GM21825 (cell line): ENCODE results near the gene CRISPLD2.

Experiments used
- ATAC-seq: cut with Tn5 transposase; IDR thresholded peaks from one replicate; pipeline ENCODE4 v1.9.1; 2021; ENCODE audit warnings: mild to moderate bottlenecking, moderate library complexity; ENCODE audit not compliant: unreplicated experiment

Gene CRISPLD2

DNA sequence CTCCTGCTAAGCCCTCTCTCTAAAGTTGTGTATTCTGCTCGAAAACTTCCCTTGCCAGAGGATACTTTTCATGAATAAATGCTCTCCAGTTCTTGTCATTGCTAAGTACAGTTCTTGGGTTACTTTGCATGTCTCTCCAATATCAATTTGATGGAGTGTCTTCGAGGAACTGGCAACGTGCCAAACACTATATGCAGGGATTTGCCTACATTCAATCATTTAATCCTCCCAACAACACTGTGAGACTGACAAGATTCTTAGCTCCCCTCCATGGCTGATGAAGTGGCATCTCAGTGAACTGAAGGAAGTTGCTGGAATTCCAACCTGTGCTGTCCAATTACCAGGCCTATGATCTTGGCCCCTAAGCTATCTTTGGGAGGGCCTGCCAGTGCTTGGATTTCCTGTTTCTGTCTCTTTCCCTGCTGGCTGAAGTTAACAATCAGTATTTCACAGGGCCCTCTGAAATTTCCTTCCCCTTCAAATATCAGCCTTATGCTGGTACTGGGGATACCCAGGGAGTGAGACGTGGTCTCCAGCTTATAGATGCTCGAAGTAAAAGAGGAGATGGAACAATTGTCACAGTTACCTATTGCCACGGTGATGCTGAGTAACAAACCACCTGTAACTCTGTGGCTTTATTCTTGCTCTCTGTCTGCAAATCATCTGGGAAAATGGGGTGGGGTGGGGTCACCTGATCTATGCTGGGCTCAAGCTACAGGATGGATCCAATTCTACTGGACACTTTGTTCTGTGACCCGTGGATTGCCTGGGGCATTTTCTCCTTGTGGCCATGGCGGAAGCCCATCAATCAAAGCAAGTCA is 19.4 kb upstream of the CRISPLD2 start:
- ATAC-seq = no peak

DNA sequence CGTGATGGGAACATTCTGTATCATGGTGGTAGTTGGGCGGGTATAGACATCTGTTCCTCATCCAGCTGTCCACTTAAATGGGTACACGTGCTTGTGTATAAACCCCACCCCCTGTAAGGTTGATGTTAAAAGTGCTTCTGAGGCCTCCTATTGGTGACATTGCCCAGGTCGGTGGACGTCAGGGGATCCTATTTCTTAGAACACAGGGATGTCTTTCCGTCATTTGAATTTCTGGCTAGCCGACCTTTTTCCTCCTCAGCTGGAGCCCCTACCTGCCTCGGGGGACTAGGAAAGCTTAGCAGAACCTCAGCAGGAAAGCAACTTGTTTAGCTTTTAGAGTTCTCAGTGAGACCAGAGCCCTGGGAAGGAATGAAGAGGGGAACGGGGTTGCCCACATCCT is 16.6 kb upstream of the CRISPLD2 start:
- ATAC-seq = no peak

DNA sequence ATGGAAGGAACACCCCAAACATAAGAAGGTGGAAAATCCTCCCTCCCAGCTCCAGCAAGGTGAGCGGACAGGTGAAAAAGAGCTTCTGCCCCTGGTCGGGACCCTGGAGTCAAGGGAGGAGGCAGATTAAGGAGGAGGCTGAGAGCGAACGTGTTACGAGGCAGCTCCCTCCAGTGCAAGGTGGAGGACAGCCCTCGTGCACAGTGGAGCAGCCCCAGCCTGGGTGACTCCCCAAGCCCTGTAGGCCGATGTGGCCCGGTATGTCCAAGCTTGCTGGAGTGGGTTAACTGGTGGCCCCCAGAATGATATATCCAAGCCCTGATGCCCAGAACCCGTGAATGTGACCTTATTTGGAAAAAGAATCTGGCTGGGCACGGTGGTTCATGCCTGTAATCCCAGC is 15.5 kb upstream of the CRISPLD2 start:
- ATAC-seq = no peak

DNA sequence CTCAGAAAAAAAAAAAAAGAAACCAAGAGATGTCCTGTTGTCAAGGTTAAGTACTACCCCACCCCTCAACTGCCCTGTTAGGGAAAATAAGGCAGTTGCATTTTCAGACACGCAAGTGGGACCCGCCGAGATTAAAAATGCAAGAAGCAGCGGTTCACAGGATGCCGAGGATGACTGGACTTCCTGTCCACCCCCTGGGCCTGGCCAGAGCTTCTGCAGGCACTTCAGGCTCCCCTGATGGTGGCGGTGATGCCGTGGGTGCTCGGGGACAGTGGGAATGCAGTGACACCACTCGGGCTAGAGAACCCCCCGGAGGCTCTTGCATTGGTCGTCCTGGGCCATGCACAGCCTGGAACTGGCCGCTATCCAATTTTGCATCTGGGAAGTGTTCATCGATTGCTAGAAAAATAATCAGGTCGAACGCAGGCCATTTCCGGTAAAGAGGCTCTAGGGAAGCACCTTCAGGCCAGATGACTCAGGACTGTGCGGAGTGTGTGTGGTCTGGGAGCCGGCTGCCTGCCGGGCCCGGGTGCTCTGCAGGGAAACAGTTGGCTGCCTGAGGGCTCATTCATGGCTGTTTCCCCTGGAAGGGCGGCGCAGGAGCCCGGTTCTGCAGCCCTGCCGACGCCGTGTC is 13.4 kb upstream of the CRISPLD2 start:
- no peak for ATAC-seq

DNA sequence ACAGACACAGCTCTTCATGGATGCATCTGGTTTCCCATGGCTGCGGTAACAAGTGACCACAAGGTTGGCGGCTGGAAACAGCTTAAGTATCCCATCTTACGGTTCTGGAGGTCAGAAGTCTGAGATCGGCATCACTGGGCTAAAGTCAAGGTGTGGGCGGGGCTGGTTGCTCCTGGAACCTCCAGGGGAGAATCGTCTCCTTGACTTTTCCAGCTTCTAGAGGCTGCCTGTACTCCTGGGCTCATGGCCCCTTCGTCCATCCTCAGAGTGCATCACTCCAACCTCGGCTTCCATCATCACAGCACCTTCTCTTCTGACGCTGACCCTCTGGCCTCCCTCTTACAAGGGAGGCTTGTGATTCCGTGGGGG is 12.9 kb upstream of the CRISPLD2 start:
- ATAC-seq = no peak

DNA sequence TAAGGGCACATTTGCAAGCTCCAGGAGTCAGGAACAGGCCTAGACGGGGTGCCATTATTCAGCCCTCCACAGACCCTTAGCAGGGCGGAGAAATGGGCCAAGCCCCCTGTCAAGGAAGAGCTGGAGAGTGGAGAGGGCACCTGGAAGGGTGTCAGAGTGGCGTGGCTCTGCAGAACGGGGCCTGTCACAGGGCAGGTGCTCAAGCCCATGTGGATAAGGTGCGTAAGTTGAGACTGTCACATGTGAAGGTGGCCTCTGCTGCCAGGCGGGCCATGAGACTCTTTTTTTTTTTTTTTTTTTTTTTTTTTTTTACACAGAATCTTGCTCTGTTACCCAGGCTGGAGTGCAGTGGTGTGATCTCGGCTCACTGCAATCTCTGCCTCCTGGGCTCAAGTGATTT is 12.0 kb upstream of the CRISPLD2 start:
- ATAC-seq = no peak

DNA sequence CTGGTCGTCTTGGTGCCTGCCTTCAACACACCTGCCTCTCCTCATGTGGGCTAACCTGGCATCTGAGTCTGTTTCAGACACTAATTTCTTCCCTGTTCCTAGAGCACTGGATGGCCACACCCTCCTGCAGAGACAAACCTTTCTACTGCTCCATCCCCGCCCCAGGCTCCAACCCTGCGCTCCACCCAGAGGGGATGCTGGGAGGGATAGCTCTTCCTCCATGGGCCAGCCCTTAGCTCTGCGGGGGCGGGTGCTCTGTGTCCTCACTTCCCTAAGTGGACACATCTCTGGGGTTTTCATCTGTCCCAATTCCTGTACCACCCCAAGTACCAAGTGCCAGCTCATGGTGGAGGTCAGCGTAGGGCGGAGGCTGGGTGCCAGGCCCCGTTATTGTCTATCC is 11.0 kb upstream of the CRISPLD2 start:
- ATAC-seq = no peak

DNA sequence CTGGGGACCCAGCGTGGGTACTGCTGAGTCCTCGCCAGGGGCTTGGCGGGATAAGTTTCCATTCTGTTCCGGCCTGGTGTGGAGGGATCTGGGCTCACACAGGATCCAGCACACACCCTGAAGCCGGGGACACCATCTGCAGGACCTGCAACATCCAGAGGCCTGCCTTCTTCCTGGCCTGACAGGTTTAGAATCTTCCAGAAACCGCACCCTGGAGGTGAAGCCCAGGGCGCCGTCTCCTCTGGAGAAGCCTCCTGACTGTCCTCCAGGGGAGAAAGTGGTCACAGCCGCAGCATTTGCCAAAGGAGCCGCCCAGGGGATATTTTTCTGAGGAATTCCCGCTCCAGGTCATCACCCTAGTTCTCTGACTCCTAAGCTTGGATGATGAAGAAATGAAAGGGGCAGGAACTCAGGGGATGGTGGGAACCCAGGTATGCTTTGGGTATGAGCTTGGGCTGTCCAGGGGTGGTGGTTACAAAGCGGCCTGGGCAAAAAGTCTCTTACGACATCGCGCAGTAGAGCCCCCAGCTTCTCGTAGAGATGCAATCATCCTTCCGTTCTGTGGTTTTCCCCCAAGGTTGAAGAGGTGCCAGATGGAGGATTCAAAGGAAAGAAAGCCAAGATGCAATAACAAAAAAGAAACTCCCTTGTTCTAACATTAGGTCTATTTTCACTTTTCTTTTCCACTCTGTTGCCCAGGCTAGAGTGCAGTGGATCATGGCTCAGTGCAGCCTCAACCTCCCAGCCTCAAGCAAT is 9.1 kb upstream of the CRISPLD2 start:
- ATAC-seq = peak; percentile 42

DNA sequence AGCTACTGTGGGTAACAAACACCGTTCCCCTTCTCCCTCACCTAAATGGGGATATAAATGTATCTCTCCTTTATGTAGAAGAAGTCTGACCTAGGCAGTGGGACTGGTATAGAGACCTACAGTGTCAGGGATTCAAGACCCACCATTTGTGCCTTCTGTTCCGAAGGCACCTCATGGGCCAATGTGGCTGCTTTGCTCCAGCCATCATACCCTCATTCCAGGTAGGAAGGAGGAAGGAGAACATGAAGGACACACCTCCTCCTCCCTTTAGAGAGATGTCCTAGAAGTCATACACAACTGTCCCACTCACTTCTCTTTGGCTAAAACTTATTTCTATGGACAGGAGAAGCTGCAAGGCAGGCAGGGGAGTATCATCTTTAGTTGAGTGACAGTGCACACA is 8.3 kb upstream of the CRISPLD2 start:
- ATAC-seq = no peak

DNA sequence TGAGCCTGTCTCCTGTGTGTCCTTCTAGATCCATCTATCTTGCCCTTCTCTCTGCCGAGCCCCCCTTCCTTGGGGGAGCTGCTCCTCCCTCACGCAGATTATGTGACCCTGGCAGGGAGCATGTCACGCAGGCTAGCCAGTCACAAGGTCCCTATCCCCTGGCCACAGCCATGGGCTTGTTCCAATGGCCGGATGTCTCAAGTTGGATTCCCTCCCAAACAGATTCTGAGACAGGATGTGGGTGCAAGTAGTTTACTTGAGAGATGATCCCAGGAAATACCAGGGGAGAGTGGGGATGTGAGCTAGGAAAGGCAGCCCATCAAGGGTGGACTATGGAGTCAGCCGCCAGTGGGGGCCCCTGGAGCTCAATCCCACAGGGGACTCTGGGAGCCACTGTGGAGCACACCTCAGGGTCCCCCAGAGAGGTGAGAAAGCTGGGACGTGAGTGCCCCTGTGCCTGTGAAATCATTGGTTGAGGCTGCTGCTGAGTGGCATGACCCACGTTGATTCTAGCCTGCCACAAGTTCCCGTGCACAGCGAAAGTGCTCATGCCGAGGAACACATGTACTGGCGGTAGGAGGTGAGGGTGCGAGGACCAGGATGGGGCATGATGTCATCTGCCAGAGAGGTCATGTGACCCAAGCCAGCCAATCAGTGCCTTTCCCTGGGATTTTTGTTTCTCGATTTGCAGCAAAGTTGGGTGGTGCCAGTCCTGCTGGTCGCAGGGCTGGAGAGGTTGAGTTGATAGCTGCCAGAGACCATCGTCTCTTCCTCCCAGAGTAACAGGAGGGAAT is 6.4 kb upstream of the CRISPLD2 start:
- no peak for ATAC-seq

DNA sequence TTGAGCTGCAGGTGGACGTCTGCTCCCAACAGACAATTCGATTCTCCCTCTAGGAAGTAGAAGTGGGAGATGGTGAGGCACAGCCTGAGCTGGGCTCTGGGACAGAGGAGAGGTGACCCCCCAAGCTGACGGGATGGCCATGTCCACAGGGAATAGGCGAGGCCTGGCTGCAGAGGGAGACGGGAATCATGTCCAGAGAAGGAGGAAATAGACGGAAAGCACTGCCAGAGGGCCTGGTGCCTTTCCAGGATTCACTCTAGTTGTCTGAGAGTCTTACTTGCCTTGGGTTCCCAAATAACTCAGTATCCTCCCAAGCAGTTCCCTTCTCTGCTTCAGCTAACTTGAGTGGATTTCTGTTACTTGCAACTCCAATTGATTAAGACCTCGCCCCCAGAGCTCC is 4.3 kb upstream of the CRISPLD2 start:
- no peak for ATAC-seq

DNA sequence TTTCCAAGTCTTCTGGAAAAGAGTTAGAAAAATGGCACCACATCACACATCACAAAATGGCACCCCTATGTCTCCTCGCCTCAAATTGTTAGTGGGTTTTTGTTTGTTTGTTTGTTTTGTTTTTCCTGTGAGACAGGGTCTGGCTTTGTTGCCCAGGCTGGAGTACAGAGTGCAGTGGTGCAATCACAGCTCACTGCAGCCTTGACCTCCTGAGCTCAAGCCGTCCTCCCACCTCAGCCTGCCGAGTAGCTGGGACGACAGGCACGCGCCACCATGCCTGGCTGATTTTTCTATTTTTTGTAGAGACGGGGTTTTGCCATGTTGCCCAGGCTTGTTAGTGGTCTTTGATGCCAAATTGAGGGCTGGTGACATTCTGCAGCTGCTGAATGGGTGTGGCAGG is 3.8 kb upstream of the CRISPLD2 start:
- no peak for ATAC-seq

DNA sequence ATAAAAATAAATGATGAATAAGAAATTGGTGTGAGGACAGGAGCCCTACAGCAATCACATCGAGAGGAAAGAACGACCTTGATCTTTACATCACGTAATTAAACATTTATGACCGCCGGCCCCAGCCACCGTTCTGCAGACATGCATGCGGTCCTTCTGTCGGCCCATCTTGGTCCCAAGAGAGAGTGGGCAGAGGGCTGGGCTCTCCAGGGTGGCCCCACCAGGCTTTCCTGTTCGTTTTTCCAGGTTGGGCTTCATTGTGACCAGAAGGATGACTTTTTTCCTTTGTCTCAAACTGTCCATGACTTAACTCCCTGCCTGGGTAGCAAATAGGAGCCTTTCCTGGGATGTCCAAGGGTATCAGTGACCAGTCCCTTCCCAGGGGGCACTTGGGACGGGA is 3.3 kb upstream of the CRISPLD2 start:
- no peak for ATAC-seq

DNA sequence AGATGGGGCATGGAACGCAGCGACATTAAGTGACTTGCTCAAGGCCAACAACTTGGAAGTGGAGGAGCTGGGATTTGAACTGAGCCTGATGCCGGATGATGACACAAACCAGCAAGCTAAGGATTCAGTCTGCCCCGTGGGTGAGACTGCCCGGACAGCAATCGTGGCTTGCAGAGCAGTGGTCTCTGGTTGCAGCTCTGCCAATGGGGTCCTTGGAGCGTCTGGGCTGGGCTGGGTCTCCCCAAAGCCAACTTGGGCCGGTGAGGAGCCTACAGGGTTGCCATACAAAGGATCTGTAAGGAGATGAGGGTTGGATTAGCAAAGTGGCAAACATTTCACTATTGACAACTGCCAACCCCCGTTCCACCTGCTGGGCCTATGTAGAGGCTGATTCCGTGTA is 2.6 kb upstream of the CRISPLD2 start:
- ATAC-seq = no peak

DNA sequence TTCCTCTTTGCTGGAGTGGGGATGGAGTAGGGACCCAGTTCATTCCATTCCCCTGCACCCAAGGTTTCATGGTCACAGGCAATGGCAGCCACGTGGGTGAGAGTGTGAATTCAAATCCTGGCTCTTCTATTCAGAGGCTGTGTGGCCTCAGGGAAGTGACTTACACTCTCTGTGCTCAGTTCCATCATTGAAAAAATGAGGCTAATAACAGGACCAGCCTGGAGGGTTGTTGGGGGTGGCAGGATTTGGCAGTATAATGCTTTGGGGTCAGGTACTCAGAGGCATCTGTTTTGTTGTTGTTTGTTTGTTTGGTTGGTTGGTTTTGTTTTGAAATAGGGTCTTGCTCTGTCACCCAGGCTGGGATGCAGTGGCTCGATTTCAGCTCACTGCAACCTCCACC is 2.2 kb upstream of the CRISPLD2 start:
- no peak for ATAC-seq

DNA sequence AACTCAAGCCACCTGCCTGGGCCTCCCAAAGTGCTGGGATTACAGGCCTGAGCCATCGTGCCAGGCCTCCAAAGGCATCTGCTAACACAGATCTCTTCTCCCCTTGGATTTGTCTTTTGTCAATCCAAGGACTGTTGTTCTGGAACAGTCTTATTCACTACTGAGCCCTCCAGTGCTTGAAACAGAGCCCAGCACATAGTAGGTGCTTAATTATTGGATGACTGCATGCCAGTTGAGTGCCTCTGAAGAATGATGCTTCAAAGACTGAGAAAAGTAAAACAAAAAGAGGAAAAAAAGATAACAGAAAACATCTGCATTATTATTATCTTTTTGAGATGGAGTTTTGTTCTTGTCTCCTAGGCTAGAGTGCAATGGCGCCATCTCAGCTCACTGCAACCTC is 1.7 kb upstream of the CRISPLD2 start:
- no peak for ATAC-seq

DNA sequence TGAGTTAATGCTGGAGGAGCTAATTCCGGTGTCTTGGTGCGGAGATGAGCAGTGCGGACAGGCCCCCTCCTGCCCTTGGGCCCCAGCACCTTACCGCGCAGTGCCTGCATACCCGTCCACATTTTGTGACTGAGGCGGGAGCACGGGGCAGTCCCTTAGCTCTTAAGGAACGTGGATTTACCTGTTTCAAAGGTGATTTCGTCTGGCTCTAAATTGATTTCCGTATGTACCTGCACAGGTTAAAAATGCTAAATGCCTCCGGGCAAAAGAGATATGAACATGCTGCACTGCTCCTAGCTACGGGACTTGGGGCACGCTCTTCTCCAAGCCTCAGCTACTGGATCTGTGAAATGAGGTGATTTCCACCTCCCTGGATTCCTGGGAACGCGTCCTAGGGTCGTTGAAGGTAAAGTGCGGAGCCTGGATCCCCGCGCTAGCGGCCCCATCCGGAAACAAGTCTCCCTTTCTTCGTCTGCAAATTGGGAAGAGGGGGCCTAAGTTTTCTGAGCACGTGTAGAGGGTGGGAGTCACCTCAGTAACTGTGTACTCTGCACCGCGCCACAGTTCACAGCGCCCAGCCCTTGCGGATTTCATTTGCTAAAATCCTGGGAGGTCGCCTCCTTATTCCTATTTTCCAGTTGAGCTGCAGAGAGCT is 669 bp upstream of the CRISPLD2 start:
- no peak for ATAC-seq

DNA sequence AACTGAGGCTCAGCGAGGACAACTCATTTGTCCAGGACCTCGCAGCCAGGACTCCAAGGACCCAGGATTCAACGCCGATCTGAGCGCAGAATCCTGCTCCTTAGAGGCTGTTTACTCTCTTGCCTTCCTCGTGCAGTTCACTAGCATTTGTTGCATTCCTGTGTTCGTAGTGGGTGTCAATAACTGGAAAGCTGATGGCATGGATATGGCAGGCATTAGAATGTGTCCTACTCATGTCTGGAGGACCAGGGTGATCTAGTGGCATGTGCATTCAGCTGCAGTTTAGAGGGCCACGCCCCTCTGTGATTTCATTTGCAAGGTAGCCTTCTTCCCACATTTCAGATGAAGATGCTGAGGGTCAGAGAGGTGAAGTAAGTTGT is 510 bp downstream of the CRISPLD2 start:
- no peak for ATAC-seq

DNA sequence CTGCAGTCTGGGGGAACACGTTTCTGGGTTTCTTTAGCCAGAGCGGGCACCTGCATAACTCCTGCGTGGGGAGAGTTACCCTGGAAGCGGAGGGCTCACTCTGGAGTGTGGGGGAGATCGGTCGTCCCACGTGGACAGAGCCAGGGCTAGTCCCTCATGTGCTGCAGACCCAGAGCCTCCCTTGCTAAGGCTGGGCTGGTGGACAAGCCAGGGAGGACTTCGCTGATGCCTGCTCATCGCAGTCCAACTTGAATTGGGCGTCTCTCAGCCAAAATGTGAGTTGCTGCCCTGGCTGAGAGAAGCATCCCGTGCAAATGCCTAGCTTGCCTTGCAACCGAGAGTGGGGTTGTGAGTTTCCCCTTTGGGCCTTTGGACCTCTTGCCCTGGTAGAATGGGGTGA is 986 bp downstream of the CRISPLD2 start:
- no peak for ATAC-seq

DNA sequence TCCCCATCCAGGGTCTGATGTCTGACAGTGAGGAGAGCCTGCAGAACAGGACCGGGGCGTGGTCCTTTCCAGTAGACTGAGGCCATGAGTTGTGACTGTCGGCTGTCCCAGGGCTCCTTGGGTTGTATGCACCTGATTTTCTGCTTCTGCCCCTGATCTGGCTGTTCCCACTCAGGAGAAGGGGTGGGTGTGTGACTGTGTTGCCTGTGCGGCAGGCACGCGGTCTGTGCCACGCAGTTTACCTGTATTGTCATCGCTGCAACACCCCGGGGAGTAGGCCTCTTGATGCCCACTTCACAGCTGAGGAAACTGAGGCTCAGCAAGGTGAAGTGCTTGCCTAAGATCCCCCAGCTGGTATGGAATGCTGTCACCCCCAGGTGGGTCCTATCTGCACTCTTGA is 1.4 kb downstream of the CRISPLD2 start:
- ATAC-seq = no peak
